HCT116 (cell line): Measurements from ENCODE around the gene MRPS23. TPM values are rescaled to one million over a fixed set of nuclear protein-coding genes. Genes with fewer than 3 reads are reported as not detected.

Source experiments
- ATAC-seq: fragments of 200-7000 bp; cut with Tn5 transposase; 2 replicates; pipeline ENCODE4 v1.9.1; 2020; ENCODE audit warnings: mild to moderate bottlenecking, moderate library complexity
- BruUV-seq: library from RNA; stranded (reverse); fragments of 400-500 nt; replicated peaks from 2 replicates; lab custom pipeline; 2021; lab: Mats Ljungman, UMichigan
- CTCF ChIA-PET: fragments of 300-600 bp; sonication (Branson Sonifier 250); formaldehyde crosslinking; loops from one replicate; lab custom pipeline; 2021; ENCODE audit warnings: antibody characterized with exemption; lab: Charles Lee
- POLR2A ChIA-PET: fragments of 300-600, 350-600 bp; sonication (Branson Sonifier 250); formaldehyde crosslinking; loops from one replicate; lab custom pipeline; 2021; ENCODE audit warnings: antibody characterized with exemption; lab: Charles Lee
- RAD21 ChIA-PET, 2 experiments: fragments of 300-600 bp; sonication (Branson Sonifier 250); formaldehyde crosslinking; loops; one replicate each; lab custom pipeline; 2023; ENCODE audit warnings: low total read pairs in 2 of 2; ENCODE audit not compliant: uncharacterized antibody in 2 of 2, unreplicated experiment in 2 of 2, low non-redundant PET in 1 of 2; lab: Charles Lee
- DNase-seq: peaks from one replicate; pipeline ENCODE4 v3.0.0-alpha.2; 2010; ENCODE audit warnings: low read depth, low spot score
- H2AFZ ChIP-seq: fragments of 200-600 bp; shearing (Covaris generic), sonication (generic); 2 replicates; pipeline ENCODE4 v1.6.1; 2017; ENCODE audit warnings: low read depth, mixed run types, mixed read lengths, antibody characterized with exemption, low read length; ENCODE audit not compliant: poor library complexity, severe bottlenecking
- H3K27ac ChIP-seq: 2 replicates; pipeline ENCODE4 v1.5.1; 2012; ENCODE audit warnings: low read depth, low read length
- H3K27me3 ChIP-seq: fragments of 200-600 bp; sonication (generic); 2 replicates; pipeline ENCODE4 v1.6.1; 2016; ENCODE audit warnings: mixed run types, low read length, mixed read lengths; ENCODE audit not compliant: insufficient read depth
- H3K36me3 ChIP-seq, 2 experiments: fragments of 200-500 bp in 1 of 2; fragments of 200-600 bp in 1 of 2; sonication (Bioruptor generic) in 1 of 2; sonication (generic) in 1 of 2; 2 replicates each; pipeline versions ENCODE4 v1.5.1 to v1.6.1; 2014 to 2016; ENCODE audit warnings: low read length in 2 of 2, inconsistent platforms in 1 of 2, mixed read lengths in 1 of 2, mixed run types in 1 of 2; ENCODE audit not compliant: insufficient read depth in 2 of 2, control insufficient read depth in 1 of 2
- H3K4me1 ChIP-seq, 2 experiments: fragments of 200-600 bp in 1 of 2; sonication (generic) in 1 of 2; 2 replicates each; pipeline versions ENCODE4 v1.5.1 to v1.6.1; 2012 to 2017; ENCODE audit warnings: low read length in 2 of 2, inconsistent platforms in 1 of 2, mild to moderate bottlenecking in 1 of 2, mixed read lengths in 1 of 2, mixed run types in 1 of 2, moderate library complexity in 1 of 2; ENCODE audit not compliant: insufficient read depth in 2 of 2, control insufficient read depth in 1 of 2
- H3K4me2 ChIP-seq: fragments of 200-600 bp; sonication (generic); 2 replicates; pipeline ENCODE4 v1.6.1; 2017; ENCODE audit warnings: mixed run types, low read length, mixed read lengths
- H3K4me3 ChIP-seq, 2 experiments: fragments of 200-600 bp in 1 of 2; sonication (generic) in 1 of 2; replicated peaks in 1 of 2; 2 replicates each; pipeline ENCODE4 v1.5.1; 2011 to 2016; ENCODE audit warnings: low read length in 2 of 2, control low read depth in 1 of 2, low read depth in 1 of 2, mild to moderate bottlenecking in 1 of 2, mixed read lengths in 1 of 2, mixed run types in 1 of 2
- H3K79me2 ChIP-seq: fragments of 200-600 bp; sonication (generic); 2 replicates; pipeline ENCODE4 v1.6.1; 2017; ENCODE audit warnings: mild to moderate bottlenecking, mixed run types, low read length, moderate library complexity, mixed read lengths; ENCODE audit not compliant: insufficient read depth
- H3K9ac ChIP-seq: fragments of 200-600 bp; sonication (generic); 2 replicates; pipeline ENCODE4 v1.6.1; 2016; ENCODE audit warnings: low read length, mixed read lengths
- H3K9me2 ChIP-seq: fragments of 200-600 bp; sonication (generic), shearing (Covaris generic); 2 replicates; pipeline ENCODE4 v1.6.1; 2017; ENCODE audit warnings: mixed run types, mild to moderate bottlenecking, moderate library complexity; ENCODE audit not compliant: insufficient read depth
- H3K9me3 ChIP-seq, 2 experiments: fragments of 200-500 bp in 1 of 2; fragments of 200-600 bp in 1 of 2; sonication (Bioruptor generic) in 1 of 2; sonication (generic) in 1 of 2; 2 replicates each; pipeline ENCODE4 v1.6.1; 2014 to 2017; ENCODE audit warnings: low read length in 2 of 2, mixed read lengths in 2 of 2, inconsistent platforms in 1 of 2, low read depth in 1 of 2, mild to moderate bottlenecking in 1 of 2, mixed run types in 1 of 2, moderate library complexity in 1 of 2; ENCODE audit not compliant: control insufficient read depth in 1 of 2, insufficient read depth in 1 of 2
- H4K20me1 ChIP-seq: fragments of 200-600 bp; sonication (generic), shearing (Covaris generic); 2 replicates; pipeline ENCODE4 v1.6.1; 2017; ENCODE audit warnings: mixed run types, mild to moderate bottlenecking, moderate library complexity; ENCODE audit not compliant: insufficient read depth
- CBX3 ChIP-seq: IDR thresholded peaks from 2 replicates; pipeline ENCODE4 v1.6.1; 2012; ENCODE audit warnings: low read depth
- CEBPB ChIP-seq: IDR thresholded peaks from 2 replicates; pipeline ENCODE4 v1.6.1; 2012; ENCODE audit warnings: low read depth
- EGR1 ChIP-seq: IDR thresholded peaks from 2 replicates; pipeline ENCODE4 v1.6.1; 2012; ENCODE audit warnings: low read depth
- ELF1 ChIP-seq: IDR thresholded peaks from 2 replicates; pipeline ENCODE4 v1.6.1; 2012; ENCODE audit warnings: low read depth, borderline replicate concordance
- EZH2phosphoT487 ChIP-seq: fragments of 200-600 bp; IDR thresholded peaks from 2 replicates; pipeline ENCODE4 v1.6.1; 2018; ENCODE audit warnings: antibody characterized with exemption, borderline replicate concordance
- FOSL1 ChIP-seq: IDR thresholded peaks from 2 replicates; pipeline ENCODE4 v1.6.1; 2012; ENCODE audit warnings: low read depth
- JUND ChIP-seq: IDR thresholded peaks from 2 replicates; pipeline ENCODE4 v1.6.1; 2012
- POLR2A ChIP-seq: IDR thresholded peaks from 2 replicates; pipeline ENCODE4 v1.7.0; 2011; ENCODE audit warnings: borderline replicate concordance; ENCODE audit not compliant: insufficient read depth, insufficient read length; ENCODE audit errors: extremely low read depth
- POLR2AphosphoS5 ChIP-seq: IDR thresholded peaks from 2 replicates; pipeline ENCODE4 v1.6.1; 2011; ENCODE audit warnings: mild to moderate bottlenecking, low read depth, low read length, moderate library complexity
- SP1 ChIP-seq: IDR thresholded peaks from 2 replicates; pipeline ENCODE4 v1.6.1; 2012; ENCODE audit warnings: low read depth
- SRF ChIP-seq: IDR thresholded peaks from 2 replicates; pipeline ENCODE4 v1.6.1; 2012; ENCODE audit warnings: low read depth
- ZNF274 ChIP-seq: fragments of 200-500 bp; sonication (Bioruptor generic); IDR thresholded peaks from 2 replicates; pipeline ENCODE4 v1.6.1; 2014; ENCODE audit warnings: mild to moderate bottlenecking, low read depth, low read length, inconsistent platforms
- intact Hi-C: fragments of 100-400 bp; cut with micrococcal nuclease; formaldehyde crosslinking; loops from 2 replicates; pipeline ENCODE4 v1.10.0; 2022
- total RNA-seq: library from RNA; stranded (reverse); gene quantifications from one replicate; pipeline ENCODE4 v1.2.1, GENCODE V29; 2021; ENCODE audit not compliant: unreplicated experiment
- TF ChIP-seq, protein P1 (sequence below): IDR thresholded peaks from 2 replicates; pipeline ENCODE4 v1.6.1; 2012
- TF ChIP-seq, protein P2 (sequence below): IDR thresholded peaks from 2 replicates; pipeline ENCODE4 v1.6.1; 2012

MRPS23 gene
- total RNA-seq, 1 experiment from 2014 or later: 109 TPM

DNA sequence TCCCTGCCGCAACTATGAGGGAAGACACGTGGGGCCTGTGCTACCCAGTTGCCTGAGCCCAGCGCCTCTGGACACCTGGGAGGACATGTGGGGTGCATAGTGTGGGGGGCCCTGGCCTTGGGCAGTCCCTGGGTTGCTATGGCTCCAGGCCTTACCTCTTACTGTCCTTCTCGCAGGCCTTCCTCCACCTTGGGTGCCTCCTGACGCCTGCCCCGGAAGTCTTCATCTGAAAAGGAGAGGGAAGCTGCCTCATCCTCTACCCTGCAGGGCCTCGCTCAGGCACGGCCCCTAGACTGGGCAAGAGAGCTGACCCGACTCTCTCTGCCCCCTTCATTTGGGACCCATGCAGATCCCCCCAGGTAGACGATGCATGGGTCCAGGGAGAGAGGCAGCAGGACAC lies 16.5 kb upstream of the MRPS23 start:
- TF ChIP-seq SRF (no peak), SP1 (no peak), ELF1 (no peak), CEBPB (no peak), POLR2AphosphoS5 (no peak), EZH2phosphoT487 (no peak), JUND (no peak), EGR1 (no peak), POLR2A (no peak), ZNF274 (no peak), FOSL1 (no peak), CBX3 (no peak)
- TF ChIP-seq, protein P1, sequence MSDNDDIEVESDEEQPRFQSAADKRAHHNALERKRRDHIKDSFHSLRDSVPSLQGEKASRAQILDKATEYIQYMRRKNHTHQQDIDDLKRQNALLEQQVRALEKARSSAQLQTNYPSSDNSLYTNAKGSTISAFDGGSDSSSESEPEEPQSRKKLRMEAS: no peak
- TF ChIP-seq, protein P2, sequence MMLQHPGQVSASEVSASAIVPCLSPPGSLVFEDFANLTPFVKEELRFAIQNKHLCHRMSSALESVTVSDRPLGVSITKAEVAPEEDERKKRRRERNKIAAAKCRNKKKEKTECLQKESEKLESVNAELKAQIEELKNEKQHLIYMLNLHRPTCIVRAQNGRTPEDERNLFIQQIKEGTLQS: no peak
- DNase-seq (no peak), ATAC-seq (no peak)
- RAD21 ChIA-PET: no interaction called here
- CTCF ChIA-PET: no interaction called here
- H3K9me3 ChIP-seq: no peaks in the 10 kb centered on the region
- H3K4me1 ChIP-seq: peaks cover 64 to 90% of the 10 kb centered on the region in 2 experiments
- no peak overlapping the region for H3K4me2 ChIP-seq
- no peaks in the 10 kb centered on the region for H4K20me1 ChIP-seq
- POLR2A ChIA-PET: no interaction called here
- peaks cover 0 to 18% of the 10 kb centered on the region in 2 experiments; a peak in 2 of 4 replicates for H3K36me3 ChIP-seq
- H3K27me3 ChIP-seq: no peaks in the 10 kb centered on the region
- H2AFZ ChIP-seq: no peak overlapping the region
- no peaks in the 10 kb centered on the region for H3K9me2 ChIP-seq
- no peak overlapping the region for H3K4me3 ChIP-seq
- no TSS peak for BruUV-seq
- no peak overlapping the region for H3K9ac ChIP-seq
- intact Hi-C loops: no loop called here
- H3K27ac ChIP-seq: no peak overlapping the region
- H3K79me2 ChIP-seq: no peaks in the 10 kb centered on the region
